ENCODE results near the gene CUBN.

CUBN gene

DNA sequence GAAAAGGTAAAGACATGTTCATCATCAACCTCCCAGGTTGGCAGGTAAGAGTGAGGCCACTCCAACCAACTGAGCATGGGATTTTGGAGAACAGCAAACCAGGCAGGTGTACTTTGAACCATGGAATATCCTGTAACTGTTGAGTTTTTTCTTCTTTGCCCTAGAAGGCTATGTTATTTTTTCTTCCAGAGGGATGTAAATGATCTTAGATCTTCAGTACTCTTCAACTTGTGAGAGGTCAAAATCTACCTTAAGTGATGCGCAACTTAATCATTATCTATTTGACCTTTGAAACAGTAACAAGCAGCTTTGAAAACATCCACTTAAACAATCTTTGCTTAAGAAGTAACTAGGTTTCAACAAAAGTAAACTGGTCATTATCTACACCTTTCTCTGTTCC lies at the start of gene CUBN:
CUBN (minus strand) TSS at position 71 of the 400 bp plus-strand sequence; CDS start at position 25, 46 bp downstream.
- no peak for DNase-seq

- DNase-seq: peak; percentile 41
Observed at GRCh38 chr10:17179002-17179401, 49.4 kb upstream of the CUBN start.

DNA sequence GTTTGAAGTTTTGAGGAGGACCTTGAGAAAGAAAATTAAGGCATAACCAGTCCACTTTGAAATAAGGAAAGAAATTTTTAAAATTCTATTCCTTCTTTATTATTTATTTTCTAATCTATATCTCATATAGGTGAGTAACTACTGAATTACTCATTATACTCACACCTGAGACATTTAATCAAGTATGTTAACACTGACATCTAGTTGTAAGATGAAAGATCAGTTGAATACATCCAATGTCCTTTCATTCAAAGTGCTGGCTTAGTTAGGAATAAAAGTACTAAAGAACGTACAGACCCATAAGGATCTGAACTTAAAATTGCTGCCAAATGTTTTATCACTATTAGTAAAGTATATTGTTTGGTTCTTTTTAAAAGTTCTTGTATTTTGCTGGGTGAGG lies 48.4 kb upstream of the CUBN start:
- DNase-seq: no peak

DNA sequence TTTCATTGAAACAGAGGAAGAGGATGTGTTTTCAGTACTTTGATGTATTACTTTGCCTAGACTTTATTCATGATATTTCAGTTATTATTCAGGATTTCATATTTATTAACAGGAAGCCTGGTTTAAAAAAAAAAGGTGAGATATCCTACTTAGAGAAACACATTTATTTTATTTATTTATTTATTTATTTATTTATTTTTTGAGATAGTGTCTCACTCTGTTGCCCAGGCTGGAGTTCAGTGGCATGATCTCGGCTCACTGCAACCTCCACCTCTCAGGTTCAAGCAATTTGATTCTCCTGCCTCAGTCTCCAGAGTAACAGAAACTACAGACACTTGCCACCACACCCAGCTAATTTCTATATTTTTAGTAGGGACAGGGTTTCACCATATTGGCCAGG lies 47.4 kb upstream of the CUBN start:
- DNase-seq: no peak

DNA sequence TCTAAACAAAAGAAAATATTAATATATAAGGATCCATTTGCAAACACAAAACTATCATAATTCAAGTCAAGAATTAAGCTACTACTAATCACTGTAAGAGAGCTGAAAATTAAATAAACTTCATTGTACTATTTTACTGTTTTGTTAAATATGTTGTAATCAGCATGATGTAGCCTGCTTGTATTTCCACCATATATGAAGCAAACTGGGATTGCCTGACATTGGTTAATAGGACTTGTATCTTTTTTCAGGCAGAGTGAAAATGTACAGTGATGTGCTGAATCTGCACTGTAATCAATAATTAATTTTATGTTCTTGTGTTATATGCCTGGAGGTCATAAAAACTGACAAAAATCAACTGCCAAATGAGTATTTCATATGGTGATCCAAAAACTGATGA lies 46.5 kb upstream of the CUBN start:
- DNase-seq: no peak

GRCh38 chr10:17175551-17175950 lies 45.9 kb upstream of the CUBN start:
- DNase-seq: no peak

DNA sequence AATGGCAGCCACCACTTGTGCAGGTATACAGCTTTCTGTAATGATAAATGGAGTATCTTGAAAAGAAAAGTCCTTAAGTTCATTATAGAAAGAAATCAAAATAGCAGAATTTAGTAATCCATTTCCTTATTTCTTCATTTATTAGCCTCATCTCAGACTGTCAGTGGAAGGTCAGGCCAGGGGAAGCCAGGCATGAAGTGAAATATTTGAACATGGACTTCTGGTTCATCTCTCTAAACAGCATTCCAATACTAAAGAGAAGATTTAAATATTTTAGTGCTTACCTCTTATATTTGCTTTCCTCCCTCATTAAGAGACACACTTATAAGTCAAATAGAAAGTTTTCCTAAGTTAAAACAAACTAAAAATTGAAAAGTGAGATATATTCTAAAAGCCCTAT lies 45.0 kb upstream of the CUBN start:
- no peak for DNase-seq

DNA sequence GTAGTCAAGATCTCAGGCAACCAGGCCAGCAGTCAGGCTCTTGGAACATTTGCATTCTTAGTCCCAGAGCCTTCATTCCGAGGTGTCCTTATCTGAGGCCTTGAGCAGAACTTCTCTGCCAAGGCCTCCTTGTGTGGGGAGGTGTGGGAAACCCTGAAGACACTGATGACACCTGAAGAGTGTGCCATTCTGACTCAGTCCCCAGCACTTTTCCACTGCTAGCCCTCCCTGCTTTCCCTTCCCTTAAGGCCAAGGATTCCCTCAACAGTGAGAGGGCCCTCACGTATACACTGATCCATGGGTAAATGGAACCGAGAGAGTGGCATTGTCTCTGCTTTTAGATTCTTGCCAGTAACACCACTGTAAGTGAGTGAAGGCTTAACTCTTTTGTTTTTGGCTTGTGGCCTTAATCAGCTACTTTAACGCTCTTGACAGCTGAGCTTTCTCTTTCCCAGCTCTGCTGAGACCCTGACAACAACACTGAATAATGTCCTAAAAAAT lies 41.6 kb upstream of the CUBN start:
- DNase-seq: no peak

GRCh38 chr10:17169803-17170202 lies 40.2 kb upstream of the CUBN start:
- DNase-seq: no peak

- no peak for DNase-seq
Observed at GRCh38 chr10:17166699-17167098, 37.1 kb upstream of the CUBN start.

DNA sequence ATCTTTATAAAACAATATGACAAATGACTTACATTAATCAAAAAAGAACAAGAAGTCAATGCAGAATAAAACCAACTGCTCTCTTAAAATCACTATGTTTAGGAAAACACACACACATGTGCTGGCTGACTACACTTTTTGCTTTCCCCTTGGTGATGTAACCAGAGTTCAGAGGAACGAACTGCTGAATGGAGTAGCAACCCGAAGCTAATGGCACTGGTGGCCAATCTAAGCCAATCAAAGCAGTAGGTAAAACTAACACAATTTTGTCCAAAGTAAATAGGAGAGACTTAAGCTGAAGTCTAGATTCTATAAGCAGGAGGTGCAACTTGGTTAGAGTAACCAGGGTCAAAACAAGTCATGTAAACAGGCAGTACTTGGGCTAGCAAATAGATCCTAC lies 33.2 kb upstream of the CUBN start:
- no peak for DNase-seq

DNA sequence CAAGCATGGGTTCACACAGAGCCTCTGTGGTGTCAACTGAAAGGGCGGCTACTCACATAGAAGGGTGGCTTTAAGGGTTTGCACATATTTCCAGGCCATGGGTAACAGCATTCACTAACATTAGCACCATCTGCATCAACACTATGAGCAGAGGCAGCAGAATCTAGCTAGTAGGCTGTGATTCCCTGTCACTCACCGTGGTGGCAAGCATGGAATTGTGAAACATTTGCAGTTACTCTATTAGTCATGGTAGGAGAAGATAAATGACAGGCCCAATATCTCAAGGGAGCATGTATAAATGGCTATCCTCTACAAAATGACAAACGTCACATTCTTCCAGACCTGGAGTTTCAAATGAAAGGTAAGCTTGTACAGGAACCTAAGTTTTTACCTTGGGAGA lies 32.2 kb upstream of the CUBN start:
- peak; percentile 13 for DNase-seq

DNA sequence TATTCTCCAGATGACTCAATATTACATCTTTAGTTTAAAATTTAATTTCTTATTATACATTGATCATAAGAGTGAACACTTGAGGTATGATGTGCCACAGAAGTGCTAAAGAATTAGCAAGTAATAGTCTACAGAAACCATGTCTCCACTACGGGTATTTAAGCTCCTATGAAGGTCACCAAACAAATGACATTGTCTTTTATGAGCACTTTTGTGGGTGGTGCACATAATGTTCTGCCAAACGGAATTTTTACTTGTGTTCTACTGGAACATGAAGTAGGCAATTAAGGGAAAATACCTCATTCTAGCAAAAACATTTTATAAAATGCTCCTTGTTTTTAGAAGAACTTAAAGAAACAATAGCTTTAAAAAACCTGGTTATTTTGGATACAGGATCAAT lies 27.4 kb upstream of the CUBN start:
- DNase-seq: no peak

DNA sequence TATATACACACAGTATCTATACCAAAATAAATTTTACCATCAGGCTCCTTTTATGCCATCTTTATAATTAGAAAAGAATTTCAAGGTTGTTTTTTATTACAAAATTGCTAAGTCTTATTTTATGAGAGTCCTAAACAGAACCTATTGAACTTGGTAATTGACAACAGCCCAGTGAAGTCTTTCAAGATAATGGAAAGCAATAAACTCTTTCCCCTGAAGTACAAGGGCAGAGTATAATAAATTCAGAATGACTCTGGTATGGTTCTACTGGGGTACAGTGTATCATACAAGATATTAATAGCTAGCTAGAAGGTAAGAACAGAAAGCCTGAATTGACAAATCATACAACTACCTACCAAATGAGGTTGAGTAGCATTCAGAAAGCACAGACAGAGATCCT lies 26.2 kb upstream of the CUBN start:
- DNase-seq: no peak

DNA sequence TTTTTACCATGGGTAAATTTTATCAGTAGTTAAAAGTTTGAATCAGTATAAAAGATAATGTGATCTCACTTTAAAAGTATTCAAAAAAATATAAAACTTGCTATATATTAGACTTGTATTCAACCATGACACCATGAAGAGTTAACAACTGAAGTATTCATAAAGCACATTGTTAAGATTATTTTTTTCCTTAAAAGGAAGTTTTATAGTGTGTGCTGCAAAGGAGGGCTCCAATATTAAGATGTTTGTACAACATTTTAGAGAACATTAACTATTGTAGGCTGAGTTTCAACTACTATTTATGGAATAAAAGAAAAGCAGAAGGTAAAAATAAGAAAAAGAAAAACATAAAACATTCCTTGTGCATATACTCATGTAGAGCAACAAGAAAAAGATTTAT lies 24.5 kb upstream of the CUBN start:
- DNase-seq: no peak

- DNase-seq: no peak
Observed at GRCh38 chr10:17153321-17153720, 23.7 kb upstream of the CUBN start.

GRCh38 chr10:17151716-17152115 lies 22.1 kb upstream of the CUBN start:
- no peak for DNase-seq

DNA sequence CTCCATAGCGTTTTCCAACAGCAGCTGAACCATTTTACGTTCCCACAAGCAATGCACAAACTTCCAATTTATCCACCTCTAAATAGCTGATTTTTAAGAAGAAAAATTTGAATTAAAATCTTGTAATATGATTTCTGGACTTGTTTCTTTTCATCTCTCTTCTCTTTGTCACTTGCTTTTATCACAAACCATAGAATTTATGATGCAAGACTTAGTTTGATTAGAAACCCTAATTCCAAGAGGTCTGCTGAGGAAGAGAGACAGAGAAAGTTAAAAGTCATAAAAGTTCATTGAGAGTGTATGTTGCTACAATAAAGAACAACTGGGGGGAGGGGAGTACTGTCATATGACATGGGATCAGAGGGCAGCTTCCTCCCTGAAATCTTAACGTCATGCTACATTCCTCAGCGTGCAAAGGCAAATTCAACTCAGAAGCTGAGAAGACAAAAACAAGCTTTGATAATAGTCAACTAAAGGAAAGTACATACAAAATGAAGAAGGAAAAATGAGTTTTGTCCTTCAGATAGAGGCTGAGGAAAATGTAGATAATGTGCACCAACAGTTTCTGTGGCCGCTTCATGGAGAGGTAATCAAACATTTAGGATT lies 18.4 kb upstream of the CUBN start:
- DNase-seq: no peak

DNA sequence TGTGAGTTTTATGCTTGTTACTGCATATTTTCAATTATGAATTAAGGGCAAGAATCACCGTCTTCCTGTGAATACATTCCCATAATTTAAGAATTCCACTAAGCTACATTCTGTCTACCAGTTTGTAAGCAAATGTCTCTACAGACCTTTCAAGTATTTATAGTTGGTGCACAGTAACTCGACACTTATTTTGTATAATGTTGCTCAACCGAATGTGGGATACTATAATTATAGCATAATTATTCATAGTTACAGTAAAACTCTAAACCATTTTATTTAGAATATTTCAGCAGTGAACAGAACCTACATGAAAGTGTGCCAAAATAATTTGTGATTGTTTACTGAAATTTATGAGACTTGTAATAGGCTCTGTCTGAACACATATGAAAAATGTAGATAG lies 17.3 kb upstream of the CUBN start:
- DNase-seq: no peak

- no peak for DNase-seq
Observed at GRCh38 chr10:17145239-17145638, 15.6 kb upstream of the CUBN start.

DNA sequence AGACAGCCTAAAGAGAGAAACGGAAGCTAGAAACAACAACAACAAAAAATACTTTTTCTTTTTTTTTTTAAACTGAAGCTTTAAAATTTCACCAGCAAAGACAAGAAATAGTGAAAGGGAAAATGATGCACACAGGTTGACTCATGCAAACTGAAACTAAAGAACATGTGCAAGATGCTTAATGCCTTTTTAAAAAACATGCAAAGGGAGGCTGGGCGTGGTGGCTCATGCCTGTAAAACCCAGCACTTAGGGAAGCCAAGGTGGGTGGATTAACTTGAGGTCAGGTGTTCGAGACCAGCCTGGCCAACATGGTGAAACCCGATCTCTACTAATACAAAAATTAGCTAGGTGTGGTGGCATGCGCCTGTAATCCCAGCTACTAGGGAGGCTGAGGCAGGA lies 15.1 kb upstream of the CUBN start:
- DNase-seq: no peak

DNA sequence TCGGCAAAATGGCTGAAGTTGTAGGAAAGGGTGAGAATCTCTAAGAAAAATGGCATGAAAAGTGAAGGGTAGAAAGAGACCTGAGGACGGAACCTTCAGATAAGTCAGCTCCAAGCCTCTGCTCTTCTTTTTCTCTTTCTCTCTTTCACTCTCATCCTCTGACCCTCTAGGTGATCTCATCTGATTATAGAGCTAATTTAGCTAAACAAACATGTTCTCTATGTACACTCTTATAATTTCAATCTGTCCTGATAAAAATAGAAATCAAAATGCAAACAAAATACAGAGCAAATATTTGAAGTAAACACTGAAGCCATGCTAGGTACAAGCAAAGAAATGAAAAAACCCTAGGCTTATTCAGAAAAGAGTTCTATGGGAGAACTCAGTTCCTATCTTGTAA lies 14.4 kb upstream of the CUBN start:
- no peak for DNase-seq

- no peak for DNase-seq
Observed at GRCh38 chr10:17143055-17143690, 13.6 kb upstream of the CUBN start.

DNA sequence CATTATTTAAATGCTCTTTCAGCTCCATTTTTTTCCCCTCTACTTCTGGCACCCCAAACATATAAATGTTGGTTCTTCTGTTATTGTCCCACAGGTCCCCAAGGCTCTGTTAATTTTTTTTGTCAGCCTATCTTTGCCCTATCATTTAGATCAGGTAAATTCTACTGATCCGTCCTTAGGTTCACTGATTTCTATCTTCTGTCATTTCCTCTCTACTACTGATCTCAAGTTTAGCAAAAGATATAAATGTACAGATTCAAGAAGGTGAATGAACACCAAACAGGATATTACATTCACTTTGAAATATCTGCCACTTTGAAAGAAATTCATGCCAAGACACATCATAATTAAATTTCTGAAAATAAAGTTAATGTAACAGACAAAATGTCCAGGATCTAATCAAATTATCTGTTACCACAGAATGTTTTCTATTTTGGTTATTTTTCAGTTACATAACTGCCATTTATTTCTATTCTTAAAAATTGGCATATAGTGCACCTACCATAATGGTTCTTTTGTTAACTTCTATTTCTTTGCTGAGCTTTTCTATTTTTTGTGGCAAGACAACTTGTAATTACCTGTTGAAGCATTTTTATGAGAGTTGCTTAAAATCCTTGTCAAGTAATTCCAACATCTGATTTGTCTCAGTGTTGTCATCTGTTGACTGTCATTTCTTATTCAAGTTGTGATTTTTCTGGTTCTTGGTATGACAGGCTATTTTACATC lies 12.1 kb upstream of the CUBN start:
- no peak for DNase-seq
